Neural crest cell (in vitro differentiated cells): ENCODE measurements around the gene NRF1. TPM values are rescaled to one million over a fixed set of nuclear protein-coding genes. Genes with fewer than 3 reads are reported as not detected.

Source experiments
- DNase-seq: peaks from one replicate; pipeline ENCODE4 v3.0.0; 2021; ENCODE audit warnings: low read depth, mixed read lengths, low spot score
- H3K27ac Mint-ChIP-seq: one replicate; pipeline ENCODE4 v1.8.0; 2021; ENCODE audit warnings: mild to moderate bottlenecking, mixed read lengths; ENCODE audit not compliant: unreplicated experiment
- H3K27me3 Mint-ChIP-seq: 2 replicates; pipeline ENCODE4 v1.8.0; 2021; ENCODE audit warnings: low read depth, mild to moderate bottlenecking, mixed read lengths
- H3K36me3 Mint-ChIP-seq: 2 replicates; pipeline ENCODE4 v1.8.0; 2021; ENCODE audit warnings: low read depth, mild to moderate bottlenecking, mixed read lengths
- H3K4me1 Mint-ChIP-seq: 2 replicates; pipeline ENCODE4 v1.8.0; 2021; ENCODE audit warnings: mixed read lengths
- H3K4me3 Mint-ChIP-seq: one replicate; pipeline ENCODE4 v1.8.0; 2021; ENCODE audit warnings: mild to moderate bottlenecking, mixed read lengths
- H3K9me3 Mint-ChIP-seq: 2 replicates; pipeline ENCODE4 v1.8.0; 2021; ENCODE audit warnings: mixed read lengths
- CTCF ChIP-seq: fragments of 200-600 bp; sonication (generic); conservative IDR thresholded peaks from 2 replicates; pipeline ENCODE4 v1.5.0; 2021; ENCODE audit warnings: antibody characterized with exemption, mild to moderate bottlenecking
- total RNA-seq: library from RNA; stranded (reverse); gene quantifications from 2 replicates; pipeline ENCODE4 v1.2.1, GENCODE V29; 2021

NRF1 gene
- total RNA-seq, 1 donor from 2014 or later, result 27.5 TPM

DNA sequence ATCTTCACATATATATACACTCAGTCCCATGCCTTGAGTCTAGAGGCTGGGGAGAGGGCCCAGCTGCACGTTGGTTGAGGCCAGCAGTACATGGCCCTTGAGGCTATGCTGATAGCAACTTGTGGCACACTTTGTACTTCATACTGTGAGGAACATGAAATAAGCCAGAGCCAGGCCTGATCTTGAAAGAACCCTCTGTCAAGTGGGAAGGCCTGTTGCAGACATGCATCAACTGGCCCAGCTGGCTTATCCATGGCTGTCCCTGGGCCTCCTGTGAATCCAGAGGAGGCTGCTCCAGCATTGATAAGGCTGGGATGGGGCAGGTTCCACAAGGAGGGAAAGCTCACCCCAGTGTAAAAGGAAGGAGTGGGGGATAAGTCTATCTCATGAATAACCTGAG, 140.4 kb downstream of the NRF1 start:
- Mint-ChIP-seq H3K27me3 (no peaks in the 10 kb centered on the region), H3K36me3 (peaks cover 28% of the 10 kb centered on the region), H3K4me1 (peaks cover 5% of the 10 kb centered on the region), H3K9me3 (no peaks in the 10 kb centered on the region), H3K27ac (no peak overlapping the region), H3K4me3 (no peak overlapping the region)
- no peak for TF ChIP-seq CTCF
- DNase-seq, result no peak

- H3K27ac Mint-ChIP-seq, result no peak overlapping the region
- peaks cover 25% of the 10 kb centered on the region for H3K36me3 Mint-ChIP-seq
- no peaks in the 10 kb centered on the region for H3K9me3 Mint-ChIP-seq
- no peaks in the 10 kb centered on the region for H3K27me3 Mint-ChIP-seq
- DNase-seq, result no peak
- no peak for TF ChIP-seq CTCF
- no peak overlapping the region for H3K4me3 Mint-ChIP-seq
- no peaks in the 10 kb centered on the region for H3K4me1 Mint-ChIP-seq
Measured at GRCh38 chr7:129752760-129753159, 141.2 kb downstream of the NRF1 start.

DNA sequence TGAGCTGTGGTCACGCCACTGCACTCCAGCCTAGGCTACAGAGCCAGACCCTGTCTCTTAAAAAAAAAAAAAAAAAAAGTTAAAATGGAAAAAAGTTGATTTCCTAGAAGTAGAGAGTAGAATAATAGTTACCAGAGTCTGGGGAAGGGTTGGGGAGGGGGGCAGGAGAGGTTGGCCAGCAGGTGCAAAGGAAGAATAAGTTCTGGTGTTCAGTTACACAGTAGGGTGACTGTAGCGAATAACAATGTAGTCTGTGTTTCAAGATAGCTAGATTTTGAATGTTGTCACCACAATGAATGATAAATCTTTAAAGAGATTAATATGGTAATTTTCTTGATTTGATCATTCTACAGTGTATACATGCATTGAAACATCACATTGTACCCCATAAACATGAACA, 142.9 kb downstream of the NRF1 start:
- no peak overlapping the region for H3K4me3 Mint-ChIP-seq
- H3K9me3 Mint-ChIP-seq, result no peaks in the 10 kb centered on the region
- no peaks in the 10 kb centered on the region for H3K4me1 Mint-ChIP-seq
- peaks cover 25% of the 10 kb centered on the region for H3K36me3 Mint-ChIP-seq
- H3K27me3 Mint-ChIP-seq, result no peaks in the 10 kb centered on the region
- no peak for TF ChIP-seq CTCF
- H3K27ac Mint-ChIP-seq, result no peak overlapping the region
- no peak for DNase-seq

DNA sequence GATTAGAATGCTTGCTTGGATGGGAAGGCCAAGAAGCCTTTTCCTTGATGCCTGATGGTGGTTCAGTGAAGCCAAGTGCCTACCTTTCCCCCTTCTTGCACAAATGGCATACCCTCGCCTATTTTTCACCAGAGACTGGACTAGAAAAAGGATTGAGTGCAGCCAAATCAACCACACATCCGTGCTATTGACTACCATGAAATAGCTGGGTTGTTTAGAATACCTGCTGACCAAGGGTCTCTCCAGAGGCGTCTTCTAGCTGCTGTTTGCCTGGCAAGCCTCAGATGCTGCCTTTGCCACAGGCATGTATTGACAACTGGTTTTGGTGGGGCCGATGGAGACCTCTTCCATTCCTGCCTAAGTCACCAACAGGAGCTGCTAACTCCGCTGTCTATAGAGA, 146.5 kb downstream of the NRF1 start:
- H3K36me3 Mint-ChIP-seq, result peaks cover 13% of the 10 kb centered on the region
- H3K9me3 Mint-ChIP-seq, result no peaks in the 10 kb centered on the region
- TF ChIP-seq CTCF, result no peak
- H3K27me3 Mint-ChIP-seq, result no peaks in the 10 kb centered on the region
- no peak overlapping the region for H3K4me3 Mint-ChIP-seq
- DNase-seq, result no peak
- no peak overlapping the region for H3K27ac Mint-ChIP-seq
- H3K4me1 Mint-ChIP-seq, result no peaks in the 10 kb centered on the region

DNA sequence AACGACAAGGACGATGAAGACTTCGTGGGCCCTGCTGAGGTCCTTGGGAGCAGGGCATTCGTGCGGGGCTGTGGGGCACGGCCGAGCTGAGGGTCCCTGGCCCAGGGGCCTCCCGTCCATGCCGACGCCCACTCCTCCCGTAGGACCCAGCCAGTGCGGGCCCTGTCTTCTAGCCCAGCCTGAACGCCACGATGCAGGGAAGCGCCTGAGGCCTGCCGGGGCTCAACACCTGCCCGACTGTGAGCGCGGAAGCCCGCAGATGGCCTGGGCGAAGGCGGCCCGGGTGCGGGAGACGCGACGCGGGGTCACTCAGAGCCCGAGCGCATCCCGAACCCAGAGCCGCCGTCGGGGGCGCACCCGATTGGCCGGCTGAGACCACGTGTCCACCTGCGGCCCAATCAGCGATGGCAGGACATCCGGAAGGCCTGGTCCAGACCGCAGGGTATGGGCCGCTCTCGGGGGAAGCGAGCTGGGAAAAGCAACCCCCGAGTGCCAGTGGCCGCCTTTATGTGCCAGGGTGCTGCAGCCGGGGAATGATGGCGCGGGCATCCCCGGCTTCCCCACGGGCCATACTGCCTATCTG, 151.0 kb downstream of the NRF1 start:
- H3K4me1 Mint-ChIP-seq, result no peaks in the 10 kb centered on the region
- H3K27me3 Mint-ChIP-seq, result no peaks in the 10 kb centered on the region
- H3K9me3 Mint-ChIP-seq, result no peaks in the 10 kb centered on the region
- no peak for DNase-seq
- H3K27ac Mint-ChIP-seq, result no peak overlapping the region
- no peak for TF ChIP-seq CTCF
- H3K4me3 Mint-ChIP-seq, result no peak overlapping the region
- peaks cover 3% of the 10 kb centered on the region for H3K36me3 Mint-ChIP-seq
